SU-DHL-6 (cell line): Measurements from ENCODE around the gene ELP2.

Source experiments
- CTCF ChIP-seq: fragments of 200-600 bp; sonication (generic); IDR thresholded peaks from one replicate; pipeline ENCODE4 v1.5.1; 2017; ENCODE audit warnings: antibody characterized with exemption, mild to moderate bottlenecking, low read length, moderate library complexity; ENCODE audit not compliant: insufficient read depth, poor library complexity, severe bottlenecking
- EZH2phosphoT487 ChIP-seq: fragments of 200-600 bp; sonication (generic), shearing (Covaris generic); conservative IDR thresholded peaks from 2 replicates; pipeline ENCODE4 v1.6.1; 2018; ENCODE audit warnings: mild to moderate bottlenecking, antibody characterized with exemption, low read length, moderate library complexity, mixed read lengths

DNA sequence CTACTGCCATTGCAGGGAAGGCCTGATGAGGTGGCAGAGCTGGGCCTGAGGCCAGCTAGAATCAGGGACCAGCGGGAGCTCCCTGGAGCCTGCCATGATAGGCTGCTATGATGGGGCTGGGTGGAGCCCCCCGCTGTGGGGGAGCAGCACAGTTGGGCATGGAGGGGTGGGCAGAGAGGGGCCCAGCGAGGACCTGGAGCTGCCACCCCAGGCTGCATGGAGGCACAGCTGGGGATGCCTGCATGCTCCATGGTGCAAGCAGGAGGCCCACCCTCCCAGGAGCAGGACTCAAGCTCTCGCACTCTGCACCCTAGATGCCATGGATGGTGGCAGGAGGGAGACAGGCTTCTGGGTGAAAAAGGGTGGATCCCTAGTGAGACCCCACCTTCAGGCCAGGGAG is 44.5 kb upstream of the ELP2 start:
- no peak for TF ChIP-seq EZH2phosphoT487
- TF ChIP-seq CTCF, result no peak
